Parathyroid adenoma (tissue), 2 donors: ENCODE measurements around the gene GFPT2.

Source experiments
- H2AFZ ChIP-seq: fragments of 300-600 bp; sonication (generic); one replicate; pipeline ENCODE4 v1.7.0; 2017; ENCODE audit warnings: antibody characterized with exemption, mild to moderate bottlenecking
- H3K27ac ChIP-seq: fragments of 300-600 bp; sonication (generic); one replicate; pipeline ENCODE4 v1.7.0; 2017
- H3K27me3 ChIP-seq: fragments of 300-600 bp; sonication (generic); one replicate; pipeline ENCODE4 v1.7.0; 2017; ENCODE audit warnings: low read length; ENCODE audit not compliant: control insufficient read depth, insufficient read depth
- H3K36me3 ChIP-seq: fragments of 300-600 bp; sonication (generic); one replicate; pipeline ENCODE4 v1.7.0; 2017; ENCODE audit warnings: low read length; ENCODE audit not compliant: control insufficient read depth, insufficient read depth
- H3K4me1 ChIP-seq: fragments of 300-600 bp; sonication (generic); one replicate; pipeline ENCODE4 v1.7.0; 2017; ENCODE audit warnings: control low read depth
- H3K4me2 ChIP-seq: fragments of 300-600 bp; sonication (generic); one replicate; pipeline ENCODE4 v1.7.0; 2017; ENCODE audit warnings: low read length
- H3K4me3 ChIP-seq: fragments of 300-600 bp; sonication (generic); one replicate; pipeline ENCODE4 v1.7.0; 2017; ENCODE audit warnings: low read depth, low read length
- H3K79me2 ChIP-seq: fragments of 300-600 bp; sonication (generic); one replicate; pipeline ENCODE4 v1.7.0; 2017; ENCODE audit warnings: control low read depth
- H3K9ac ChIP-seq: fragments of 300-600 bp; sonication (generic); one replicate; pipeline ENCODE4 v1.7.0; 2017; ENCODE audit warnings: mild to moderate bottlenecking
- H3K9me3 ChIP-seq: fragments of 300-600 bp; sonication (generic); one replicate; pipeline ENCODE4 v1.7.0; 2017; ENCODE audit warnings: low read length; ENCODE audit not compliant: control insufficient read depth
- CTCF ChIP-seq: fragments of 300-600 bp; sonication (generic); IDR thresholded peaks from one replicate; pipeline ENCODE4 v1.7.0; 2017; ENCODE audit warnings: antibody characterized with exemption, mild to moderate bottlenecking
- donor health status: primary hyperparathyroidism.

GFPT2 gene

DNA sequence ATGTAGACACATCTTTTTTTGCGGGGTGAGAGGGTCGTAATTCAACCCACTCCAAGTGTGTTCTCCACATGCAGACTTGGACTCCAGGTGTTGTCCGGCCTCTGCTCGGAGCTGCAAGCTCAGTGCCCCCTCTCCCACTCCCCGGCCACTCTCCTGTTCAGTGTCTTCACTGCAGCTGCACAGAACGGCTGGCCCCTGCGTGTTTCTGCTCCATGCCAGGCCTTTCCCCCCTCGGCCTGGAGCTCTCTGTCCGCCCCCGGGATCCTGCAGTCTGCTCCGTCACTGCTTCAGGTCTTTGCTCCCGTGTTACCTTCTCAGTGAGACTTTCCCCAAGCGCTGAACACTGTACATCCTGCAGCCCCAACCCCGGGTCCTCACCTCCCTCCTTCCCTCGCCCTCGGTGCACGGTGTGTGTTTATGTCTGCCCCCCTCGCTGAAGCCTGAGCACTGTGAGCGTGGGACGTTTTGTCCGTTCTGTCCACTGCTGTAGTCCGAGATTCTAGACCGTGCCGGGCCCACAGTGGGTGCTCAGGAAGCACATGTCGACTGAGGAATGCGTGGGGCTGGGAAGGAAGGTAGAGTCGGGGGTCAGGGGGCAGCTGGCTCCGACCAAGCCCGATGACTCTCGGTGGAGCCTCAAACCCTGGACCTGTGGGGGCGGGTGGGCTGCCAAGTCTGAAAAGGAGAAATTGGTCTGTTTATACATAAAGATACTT, 26.4 kb upstream of the GFPT2 start:
- Histone ChIP-seq H3K4me2 (no peak overlapping the region), H3K27ac (no peak overlapping the region), H3K4me3 (no peak overlapping the region), H3K9me3 (no peaks in the 10 kb centered on the region), H3K36me3 (no peaks in the 10 kb centered on the region), H3K79me2 (no peaks in the 10 kb centered on the region), H3K27me3 (no peaks in the 10 kb centered on the region), H3K9ac (no peak overlapping the region), H2AFZ (no peak overlapping the region), H3K4me1 (no peaks in the 10 kb centered on the region)
- no peak for TF ChIP-seq CTCF

- Histone ChIP-seq H3K4me2 (no peak overlapping the region), H3K9me3 (no peaks in the 10 kb centered on the region), H3K4me3 (no peak overlapping the region), H3K36me3 (no peaks in the 10 kb centered on the region), H2AFZ (no peak overlapping the region), H3K27me3 (no peaks in the 10 kb centered on the region), H3K4me1 (no peaks in the 10 kb centered on the region), H3K79me2 (no peaks in the 10 kb centered on the region), H3K27ac (no peak overlapping the region), H3K9ac (no peak overlapping the region)
- no peak for TF ChIP-seq CTCF
Measured at GRCh38 chr5:180378438-180379344, 25.6 kb upstream of the GFPT2 start.

GRCh38 chr5:180377556-180378197, 24.5 kb upstream of the GFPT2 start:
- TF ChIP-seq CTCF = no peak
- no peak overlapping the region for H3K9ac ChIP-seq
- H3K79me2 ChIP-seq = no peaks in the 10 kb centered on the region
- H3K4me2 ChIP-seq = no peak overlapping the region
- no peak overlapping the region for H2AFZ ChIP-seq
- H3K36me3 ChIP-seq = no peaks in the 10 kb centered on the region
- no peak overlapping the region for H3K27ac ChIP-seq
- H3K27me3 ChIP-seq = no peaks in the 10 kb centered on the region
- no peaks in the 10 kb centered on the region for H3K4me1 ChIP-seq
- no peaks in the 10 kb centered on the region for H3K9me3 ChIP-seq
- H3K4me3 ChIP-seq = no peak overlapping the region

DNA sequence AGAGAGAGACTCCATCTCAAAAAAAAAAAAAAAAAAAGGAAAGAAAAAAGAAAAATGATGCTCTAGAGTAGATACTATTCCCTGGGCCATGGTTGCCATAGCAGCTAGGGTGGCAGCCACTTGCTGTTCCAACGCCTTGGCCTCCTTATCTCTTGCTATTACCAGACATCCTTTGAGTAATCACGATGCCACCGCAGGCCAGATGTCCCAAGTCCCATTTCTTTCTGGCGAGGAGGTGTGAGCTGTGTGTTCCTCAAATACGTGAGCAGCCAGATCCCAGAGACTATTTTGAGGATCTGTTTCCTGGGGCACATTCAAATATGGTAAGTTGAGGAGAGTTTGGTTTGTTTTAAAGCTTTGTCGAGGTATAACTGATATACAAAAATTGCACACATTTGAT, 23.4 kb upstream of the GFPT2 start:
- Histone ChIP-seq H3K4me3 (no peak overlapping the region), H3K79me2 (no peaks in the 10 kb centered on the region), H3K36me3 (no peaks in the 10 kb centered on the region), H3K27me3 (no peaks in the 10 kb centered on the region), H3K4me1 (no peaks in the 10 kb centered on the region), H3K4me2 (no peak overlapping the region), H3K9ac (no peak overlapping the region), H3K27ac (no peak overlapping the region), H3K9me3 (no peaks in the 10 kb centered on the region), H2AFZ (no peak overlapping the region)
- TF ChIP-seq CTCF = no peak
